Heart left ventricle (tissue), 13 donors: ENCODE results near the gene COL26A1.

Experiments used
- CTCF ChIP-seq, 12 donors: fragments of 200-600 bp; sonication (generic) in 4 of 12; IDR thresholded peaks; one replicate each; pipeline versions ENCODE4 v1.5.0 to v1.8.0; 2018 to 2022; ENCODE audit warnings: antibody characterized with exemption in 12 of 12, mild to moderate bottlenecking in 5 of 12
- POLR2A ChIP-seq, 2 donors: fragments of 450-650 bp; IDR thresholded peaks; one replicate each; pipeline ENCODE4 v1.6.1; 2017; ENCODE audit warnings: antibody characterized with exemption in 2 of 2, mild to moderate bottlenecking in 2 of 2, moderate library complexity in 2 of 2
- donor health status: ischemic (EF 13 %, LVEDD 7.1; RV severe dilation, severe dysfunction).
- donor health status: DM: no; HTN: yes; CAD: no.
- donor health status: DM: no; HTN: no; CAD: no.
- donor health status: ischemic (EF 25% LVEDD 6.9; RV normal size, moderate dysfunction).
- donor health status: ischemic (EF 25% LVEDD 5.7; RV mildly dilated, moderate dysfunction).
- donor health status: ischemic (EF 35%, LVEDD 5.7; RV mildly dilated, moderate dysfunction).
- donor health status: nonischemic (EF 11% LVEDD 7.7; RV severe dilation, severe dysfunction).
- donor health status: DM: yes; HTN: yes; CAD: no.
- donor health status: PGD.
- donor health status: ischemic (EF 29% LVEDD 5.4; RV normal size, mild dysfunction).
- donor health status: nonischemic (EF 23%, LVEDD 6.1; RV moderate dilation, normal function).

- TF ChIP-seq CTCF (IDR thresholded peaks at IDR 0.05), result no peak
- TF ChIP-seq POLR2A (IDR thresholded peaks at IDR 0.05), result no peak
These were observed 204.6 kb downstream of the COL26A1 start for GRCh38 chr7:101567230-101567629.
